IPS-NIHi11 (cell line): ENCODE results near the gene NPBWR2.
A peak's percentile ranks its signal among the peaks of the same experiment; 100 is the strongest.

ENCODE experiments used
- DNase-seq: peaks from one replicate; pipeline ENCODE4 v3.0.0; 2012; ENCODE audit warnings: mixed read lengths, low spot score

Gene NPBWR2

DNA sequence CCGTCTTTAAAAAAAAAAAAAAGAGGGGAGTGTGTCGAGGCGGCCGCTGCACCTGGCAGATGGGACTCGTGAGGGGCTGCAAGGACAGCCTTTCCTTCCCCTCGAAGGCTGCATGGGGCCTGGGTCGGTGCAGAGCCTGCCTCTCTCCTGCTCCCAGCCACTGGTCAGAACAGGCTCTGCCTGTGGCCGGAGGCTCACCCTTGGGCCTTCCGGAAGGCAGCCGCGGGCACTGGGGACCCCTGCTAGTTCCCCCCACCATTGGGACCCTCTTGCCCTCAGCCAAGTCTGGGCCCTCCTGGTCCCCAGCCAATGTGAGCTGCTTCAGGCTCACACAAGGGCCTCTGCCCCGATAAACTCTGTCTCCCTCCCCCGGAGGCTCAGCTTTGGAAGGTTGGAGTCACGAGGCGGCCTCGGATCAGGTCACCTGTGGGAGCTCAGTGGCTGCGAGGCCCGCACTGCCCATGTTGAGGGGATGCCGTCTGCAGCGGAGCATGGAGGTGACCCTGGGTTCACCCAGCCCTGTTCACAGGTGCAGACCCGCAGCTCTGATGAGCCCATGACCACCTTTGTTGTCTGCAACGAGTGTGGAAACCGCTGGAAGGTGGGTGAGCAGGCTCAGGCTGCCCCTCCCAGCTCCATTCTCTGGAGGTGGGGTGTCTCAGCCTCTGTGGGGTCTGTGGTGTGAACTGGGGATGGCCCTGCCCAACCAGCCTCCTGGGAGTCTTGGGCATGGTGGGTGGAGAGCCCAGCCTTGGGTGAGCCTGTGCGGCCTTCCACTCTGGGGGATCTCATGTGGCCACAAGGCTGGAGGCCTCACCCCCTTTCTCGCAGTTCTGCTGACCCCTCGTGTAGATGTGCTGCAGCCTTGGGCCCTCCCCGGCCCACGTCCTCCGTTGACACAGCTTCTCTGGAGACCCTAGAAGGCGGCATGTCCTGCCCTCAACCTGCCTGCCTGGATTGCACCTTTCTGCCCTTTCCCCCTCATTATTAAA is 35.7 kb downstream of the NPBWR2 start:
- DNase-seq = no peak

DNA sequence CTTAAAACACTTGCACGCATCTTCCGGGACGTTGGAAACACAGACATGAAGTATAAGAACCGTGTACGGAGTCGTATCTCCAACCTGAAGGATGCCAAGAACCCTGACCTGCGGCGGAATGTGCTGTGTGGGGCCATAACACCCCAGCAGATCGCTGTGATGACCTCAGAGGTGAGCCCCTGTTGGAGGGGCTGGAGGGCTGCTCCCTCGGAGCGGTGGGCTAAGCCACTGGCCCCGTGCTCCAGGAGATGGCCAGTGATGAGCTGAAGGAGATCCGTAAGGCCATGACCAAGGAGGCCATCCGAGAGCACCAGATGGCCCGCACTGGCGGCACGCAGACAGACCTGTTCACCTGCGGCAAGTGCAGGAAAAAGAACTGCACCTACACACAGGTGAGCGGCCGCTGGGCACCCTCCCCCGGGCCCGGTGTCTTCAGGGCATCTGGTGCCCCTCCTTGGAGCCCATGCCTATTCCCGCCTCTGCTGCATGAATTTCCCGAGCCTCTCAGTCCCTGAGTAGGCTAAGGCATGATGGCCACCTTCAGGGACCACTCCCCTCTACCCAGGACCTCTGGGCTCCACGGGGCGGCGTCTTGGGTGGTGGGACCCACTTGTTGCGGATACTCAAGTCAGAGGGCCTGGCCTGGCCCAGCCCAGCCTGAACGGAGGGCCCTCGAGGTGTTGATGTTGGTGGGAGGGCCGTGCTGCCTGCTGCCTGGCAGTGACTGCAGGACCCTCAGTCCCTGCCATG is 36.9 kb downstream of the NPBWR2 start:
- no peak for DNase-seq

DNA sequence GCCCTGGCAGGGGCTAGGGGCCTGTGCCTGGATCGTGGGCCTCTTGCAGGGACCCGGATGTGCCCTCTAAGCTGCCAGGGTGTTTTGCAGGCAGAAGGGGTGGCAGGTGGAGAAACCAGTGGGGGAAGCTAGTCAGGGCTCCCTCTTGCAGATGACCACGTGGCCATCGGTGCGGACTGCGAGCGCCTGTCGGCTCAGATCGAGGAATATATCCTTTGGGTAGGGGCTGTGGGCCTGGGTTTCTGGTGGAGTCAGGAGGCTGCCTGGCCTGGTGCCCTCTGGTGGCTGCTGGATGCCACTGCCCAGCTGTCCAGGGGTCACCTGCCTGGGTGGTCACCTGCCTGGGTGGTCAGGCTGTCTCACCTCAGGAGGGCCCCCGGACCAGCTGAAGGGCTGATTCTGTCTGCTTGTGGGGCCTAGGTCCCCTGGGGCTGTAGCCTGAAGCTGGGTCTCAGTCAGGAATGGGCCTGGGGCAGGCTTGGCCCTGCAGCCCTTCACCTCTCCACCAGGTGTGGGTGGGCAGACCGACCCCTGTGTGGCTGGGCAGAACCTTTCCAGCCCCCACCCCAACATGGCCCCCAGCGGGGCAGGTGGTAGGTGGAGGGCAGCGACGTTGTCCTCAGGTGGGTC is 37.6 kb downstream of the NPBWR2 start:
- DNase-seq = peak; percentile 93

DNA sequence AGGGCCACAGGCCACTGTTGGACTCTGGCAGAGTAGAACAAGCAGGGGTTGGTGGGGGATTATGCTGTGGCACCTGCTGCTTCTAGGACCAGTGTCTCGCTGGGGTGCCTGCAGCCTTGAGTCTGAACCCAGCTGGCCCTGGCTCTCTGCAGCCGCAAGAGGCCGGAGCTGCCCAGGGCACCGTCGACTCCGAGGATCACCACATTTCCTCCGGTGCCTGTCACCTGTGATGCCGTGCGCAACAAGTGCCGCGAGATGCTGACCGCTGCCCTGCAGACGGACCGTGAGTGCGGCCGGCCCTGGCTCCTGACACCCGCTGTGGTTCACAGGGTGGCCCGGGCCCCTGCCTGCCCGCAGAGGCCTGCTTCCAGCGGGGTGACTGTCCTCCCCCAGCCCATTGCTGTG is 38.2 kb downstream of the NPBWR2 start:
- DNase-seq = no peak

DNA sequence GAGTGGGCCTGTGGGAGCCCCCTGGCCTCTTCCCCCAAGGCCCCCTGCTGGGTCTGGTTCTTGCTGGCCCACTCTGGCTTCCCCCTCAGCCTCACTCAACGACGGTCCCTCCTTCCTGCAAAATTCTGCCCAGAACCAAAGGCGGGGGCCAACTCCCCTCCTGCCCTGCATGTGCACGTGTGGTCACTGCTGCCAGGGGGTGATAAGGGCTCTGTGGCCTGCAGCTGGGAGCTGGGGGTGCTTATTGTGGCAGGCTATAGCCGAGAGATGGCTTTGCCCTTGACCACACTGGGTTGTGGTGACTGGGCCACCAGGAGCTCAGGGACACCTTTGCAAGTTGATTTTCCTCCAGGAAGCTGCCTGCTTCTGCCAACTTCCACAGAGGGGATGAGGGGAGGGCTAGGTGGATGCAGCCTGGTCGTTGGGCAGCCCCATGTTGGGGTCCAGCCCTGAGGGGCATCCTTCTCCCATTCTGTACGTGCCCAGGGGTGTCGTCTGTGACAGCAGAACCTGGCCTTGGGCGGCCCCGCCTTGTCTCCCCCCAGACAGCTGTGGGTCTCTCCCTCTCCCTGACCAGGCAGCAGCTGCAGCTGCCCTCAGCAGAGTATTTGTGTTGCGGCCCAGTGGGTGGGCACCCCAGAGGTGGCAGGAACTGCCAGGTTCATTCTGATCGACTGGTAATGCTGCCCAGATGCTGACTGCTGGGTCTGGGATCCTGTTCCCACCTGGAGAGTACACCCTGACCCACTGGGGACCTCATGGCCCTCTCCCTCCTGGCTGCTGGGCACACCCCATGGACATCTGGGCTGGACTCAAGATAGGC is 38.8 kb downstream of the NPBWR2 start:
- DNase-seq = no peak

DNA sequence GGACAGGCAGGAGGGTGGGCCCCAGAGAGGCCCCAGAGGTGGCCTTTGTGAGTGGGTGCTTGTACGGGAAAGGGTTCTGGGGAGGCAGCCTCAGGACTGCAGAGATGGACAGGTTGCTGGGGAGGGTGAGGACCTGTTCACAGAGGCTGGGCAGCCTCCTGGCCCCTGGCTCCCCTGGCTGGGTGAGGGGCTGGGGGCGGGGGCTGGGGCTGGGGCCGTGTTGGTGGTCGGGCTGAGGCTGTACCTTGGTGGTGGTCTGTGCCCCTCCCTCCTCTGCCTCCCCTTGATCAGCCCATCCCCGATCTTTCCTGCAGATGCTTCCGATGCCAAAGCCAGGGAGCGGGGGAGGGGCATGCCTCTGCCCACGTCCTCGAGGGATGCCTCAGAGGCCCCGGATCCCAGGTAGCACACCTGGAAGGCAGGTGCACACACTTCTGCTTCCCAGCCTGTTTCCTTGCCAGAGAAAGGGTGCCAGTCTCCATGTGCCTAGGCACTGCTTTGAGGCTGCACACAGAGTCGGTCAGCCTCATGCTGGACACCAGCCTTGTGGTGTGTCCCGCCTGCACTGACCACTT is 39.5 kb downstream of the NPBWR2 start:
- DNase-seq = no peak

DNA sequence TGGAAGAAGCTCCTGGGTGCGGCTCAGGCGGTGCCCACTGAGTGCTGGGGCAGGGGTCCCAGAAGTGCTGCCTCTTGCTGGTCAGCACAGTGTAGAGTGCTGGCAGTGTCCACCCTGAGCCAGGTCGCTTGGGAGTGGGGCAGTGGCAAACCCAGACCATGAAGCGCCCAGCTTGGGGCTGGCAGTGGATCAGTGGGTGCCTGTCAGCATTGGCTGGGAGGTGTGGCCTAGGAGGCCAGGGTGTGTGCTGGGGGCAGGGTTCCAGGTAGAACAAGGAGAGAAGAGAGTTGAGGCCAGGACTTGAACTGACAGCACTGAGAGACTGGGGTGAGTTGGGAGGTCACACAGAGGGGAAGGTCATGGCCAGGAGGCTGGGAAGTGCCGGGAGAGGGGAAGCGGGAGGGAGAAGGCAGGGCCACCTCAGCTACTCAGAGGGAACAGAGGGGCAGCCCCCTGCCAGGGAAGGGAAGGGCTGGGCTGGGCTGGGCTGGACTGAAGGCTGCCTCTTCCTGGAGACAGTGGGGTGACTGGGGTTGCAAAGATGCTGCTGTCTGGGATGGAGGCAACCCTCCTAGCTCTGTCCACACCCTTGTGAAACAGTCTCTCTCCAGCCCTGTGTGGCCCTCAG is 40.2 kb downstream of the NPBWR2 start:
- DNase-seq = no peak

DNA sequence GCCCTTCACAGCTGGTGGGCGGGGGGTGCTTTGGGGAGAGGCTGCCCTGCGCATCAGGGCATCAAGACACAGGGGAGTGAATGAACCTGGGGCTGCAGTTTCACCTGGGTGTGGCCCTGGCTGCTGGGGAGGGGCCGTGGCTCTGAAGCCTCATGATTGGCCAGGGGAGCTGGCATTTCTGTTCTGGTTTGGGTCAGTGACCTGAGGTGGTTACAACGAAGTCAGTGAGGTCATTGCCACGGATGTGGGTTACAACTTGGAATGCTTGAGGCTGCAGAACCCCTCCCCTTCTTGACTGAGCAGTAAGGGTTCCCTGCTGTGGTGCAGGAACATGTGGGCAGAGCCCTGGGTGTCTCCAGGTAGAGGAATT is 41.4 kb downstream of the NPBWR2 start:
- DNase-seq = peak; percentile 69

DNA sequence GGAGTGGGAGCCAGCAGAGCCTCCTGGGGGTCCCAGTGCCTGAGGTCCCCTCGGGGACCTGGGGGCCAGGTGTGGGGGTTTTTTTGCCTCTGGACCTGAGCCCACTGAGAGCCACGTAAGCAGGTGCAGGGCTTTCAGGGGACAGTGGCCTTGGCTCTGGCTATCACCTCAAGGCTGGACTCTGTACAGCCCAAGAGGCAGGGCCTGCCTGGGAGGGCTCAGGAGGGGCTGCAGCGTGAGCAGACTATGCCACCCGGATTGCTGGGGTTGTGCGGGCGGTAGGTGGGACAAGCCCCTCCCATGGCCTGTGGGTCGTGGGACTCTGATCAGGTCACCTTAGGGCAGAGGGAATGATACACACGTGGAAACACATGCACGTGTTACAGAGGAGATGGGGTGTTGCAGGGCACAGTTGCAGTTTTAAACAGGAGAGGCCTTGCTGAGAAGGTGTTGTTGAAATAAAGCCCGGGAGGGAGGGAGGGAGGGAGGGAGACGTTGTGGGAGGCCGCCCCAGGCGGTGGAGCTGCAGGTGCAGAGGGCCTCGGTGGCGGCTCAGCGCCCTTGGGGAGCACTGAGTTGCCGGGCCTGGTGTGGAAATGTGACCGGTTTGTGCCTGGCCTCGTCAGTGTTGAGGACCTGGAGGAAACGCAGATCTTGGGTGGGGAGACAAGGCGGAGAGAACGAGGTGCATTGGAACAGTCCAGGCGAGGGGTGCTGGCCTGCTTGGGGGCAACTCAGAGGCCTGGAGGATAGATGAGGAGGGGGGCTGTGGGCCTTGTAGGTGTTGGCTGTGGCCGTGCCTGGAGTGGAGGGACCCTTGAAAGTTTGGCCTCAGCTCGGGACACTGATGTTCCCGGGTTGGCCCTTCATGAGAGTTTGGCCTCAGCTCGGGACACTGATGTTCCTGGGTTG is 42.0 kb downstream of the NPBWR2 start:
- no peak for DNase-seq

DNA sequence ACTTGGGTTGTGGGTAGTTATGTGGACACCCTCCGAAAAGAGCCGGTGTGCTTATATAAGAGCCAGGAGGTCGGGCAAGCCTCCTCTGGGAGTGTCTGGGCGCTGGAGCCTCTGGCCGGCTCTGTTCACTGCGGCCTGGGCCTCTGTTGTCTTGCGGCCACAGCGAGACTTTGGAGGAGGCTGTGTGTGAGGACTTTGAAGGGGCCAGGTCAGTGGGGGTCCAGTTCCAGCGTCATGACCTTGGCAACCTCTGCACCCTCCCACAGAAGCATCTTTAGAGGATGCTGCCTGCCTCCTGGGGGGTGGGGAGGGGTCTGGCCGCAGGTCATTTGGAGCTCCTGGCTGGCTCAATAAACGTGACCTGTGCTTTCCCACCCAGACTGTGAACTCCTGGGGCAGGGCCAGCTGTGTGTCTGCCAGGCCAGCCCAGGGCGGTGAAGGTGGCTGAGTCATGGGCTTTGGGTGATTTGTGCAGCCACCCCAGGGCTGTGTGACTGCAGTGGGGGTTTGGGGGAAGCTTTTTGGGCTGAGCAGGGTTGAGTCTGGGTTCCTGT is 43.1 kb downstream of the NPBWR2 start:
- no peak for DNase-seq

DNA sequence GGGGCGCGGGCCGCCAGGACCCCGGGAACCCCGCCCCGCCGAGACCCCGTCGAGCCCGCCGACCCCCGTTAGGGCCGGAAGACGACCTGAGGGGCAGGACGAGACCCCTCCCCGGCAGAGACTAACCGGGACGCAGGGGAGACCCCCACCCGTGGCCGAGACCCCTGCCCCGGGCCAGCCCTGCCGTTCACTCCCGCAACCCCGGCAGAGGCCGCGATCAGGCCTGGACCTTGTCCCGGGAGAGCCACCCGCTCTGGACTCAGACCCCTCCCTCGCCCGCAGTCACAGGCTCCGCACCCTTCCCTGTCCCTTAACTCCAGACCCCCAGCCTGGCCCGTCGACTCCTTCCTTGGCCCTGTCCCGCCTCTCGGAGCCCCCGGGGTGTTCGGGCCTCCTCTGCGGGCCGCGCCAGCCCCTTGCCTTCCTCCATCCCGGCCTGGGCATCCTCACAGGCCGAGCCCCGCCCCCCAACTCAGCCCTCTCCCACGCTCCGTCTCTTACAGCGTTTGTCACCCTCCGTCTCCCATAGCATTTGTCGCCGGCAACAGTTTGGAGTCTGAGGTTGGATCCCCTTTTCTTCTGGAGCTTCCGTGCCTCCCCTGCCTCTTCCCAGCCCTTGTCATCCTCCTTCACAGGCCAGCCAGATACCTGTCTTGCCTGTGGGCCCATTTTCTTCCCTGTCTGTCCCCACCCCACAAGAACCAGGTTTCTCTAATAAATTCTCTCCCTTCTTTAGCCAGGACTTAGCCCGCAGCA is 43.8 kb downstream of the NPBWR2 start:
- DNase-seq = no peak

DNA sequence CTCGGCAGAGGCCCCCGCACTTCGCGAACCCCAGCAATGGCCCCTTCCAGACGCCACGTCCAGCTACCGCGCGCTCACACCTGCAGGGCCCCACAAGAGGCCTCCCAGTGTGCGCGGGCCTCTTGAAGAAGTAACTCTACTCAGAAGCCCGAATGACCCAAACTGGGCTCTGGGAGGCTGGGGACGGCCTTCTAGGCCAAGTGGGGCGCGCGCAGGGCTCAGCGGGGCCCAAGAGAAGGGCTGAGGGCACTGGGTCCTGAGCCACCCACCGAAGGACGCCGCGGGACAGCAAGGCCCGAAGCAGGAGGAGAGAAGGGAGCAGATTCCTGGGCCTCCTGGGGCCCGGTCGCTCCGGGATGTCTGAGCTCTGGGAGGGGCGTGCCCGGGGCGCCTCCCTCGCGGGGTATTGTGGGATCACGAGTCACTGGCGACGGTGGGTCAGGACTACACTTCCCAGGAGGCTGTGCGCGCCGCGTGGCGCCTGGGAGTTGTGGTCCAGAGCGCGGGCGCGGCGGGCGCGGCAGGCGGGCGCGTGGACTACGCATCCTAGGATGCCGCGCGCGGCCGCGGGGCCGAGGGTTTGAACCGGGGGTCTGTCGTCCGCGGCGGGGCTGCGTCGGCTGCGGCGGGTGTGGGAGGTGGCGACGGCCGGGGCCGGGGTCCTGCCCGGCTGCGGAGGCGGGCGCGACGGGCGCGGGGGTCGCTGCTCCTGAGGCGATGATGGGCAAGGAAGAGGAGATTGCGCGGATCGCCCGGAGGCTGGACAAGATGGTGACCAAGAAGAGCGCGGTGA is 44.6 kb downstream of the NPBWR2 start, which contains the start of gene TCEA2:
TSS of gene TCEA2 (plus strand) at position 603 of the 793 bp plus-strand sequence. CDS start at position 718, 115 bp downstream.
- DNase-seq = peak; percentile 97

DNA sequence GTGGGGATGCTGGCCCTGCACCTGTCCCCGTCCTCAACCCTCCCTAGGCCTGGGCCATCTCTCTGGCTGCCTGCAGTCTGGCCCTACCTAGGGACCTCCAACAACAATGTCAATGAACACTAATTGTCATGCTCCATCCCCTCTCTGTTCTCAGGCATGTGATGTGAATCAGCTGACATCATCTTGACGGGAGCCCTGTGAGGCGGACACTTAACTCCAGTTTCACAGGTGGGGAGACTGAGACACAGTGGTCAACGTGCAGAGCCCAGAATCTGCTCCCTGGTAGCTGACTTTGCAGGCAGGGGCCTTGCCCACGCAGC is 45.1 kb downstream of the NPBWR2 start:
- DNase-seq = no peak

DNA sequence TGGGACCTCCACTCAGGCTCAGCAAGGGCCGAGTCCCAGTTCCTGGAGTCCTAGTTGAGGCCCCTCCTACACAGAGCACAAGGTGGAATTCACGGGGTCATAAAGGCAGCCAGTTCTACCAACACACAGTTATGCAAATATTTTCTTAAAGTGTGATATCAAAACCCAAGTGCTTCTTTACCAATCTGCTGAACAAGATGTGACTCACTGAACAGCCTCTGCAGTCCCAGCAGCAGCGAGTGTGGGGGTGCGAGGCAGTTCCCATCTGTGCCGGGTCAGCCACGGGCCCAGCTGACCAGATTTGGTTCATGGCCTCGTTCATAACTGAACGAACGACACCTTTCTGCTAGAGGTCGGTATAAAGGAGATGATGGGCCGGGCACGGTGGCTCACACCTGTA is 48.8 kb downstream of the NPBWR2 start:
- no peak for DNase-seq

DNA sequence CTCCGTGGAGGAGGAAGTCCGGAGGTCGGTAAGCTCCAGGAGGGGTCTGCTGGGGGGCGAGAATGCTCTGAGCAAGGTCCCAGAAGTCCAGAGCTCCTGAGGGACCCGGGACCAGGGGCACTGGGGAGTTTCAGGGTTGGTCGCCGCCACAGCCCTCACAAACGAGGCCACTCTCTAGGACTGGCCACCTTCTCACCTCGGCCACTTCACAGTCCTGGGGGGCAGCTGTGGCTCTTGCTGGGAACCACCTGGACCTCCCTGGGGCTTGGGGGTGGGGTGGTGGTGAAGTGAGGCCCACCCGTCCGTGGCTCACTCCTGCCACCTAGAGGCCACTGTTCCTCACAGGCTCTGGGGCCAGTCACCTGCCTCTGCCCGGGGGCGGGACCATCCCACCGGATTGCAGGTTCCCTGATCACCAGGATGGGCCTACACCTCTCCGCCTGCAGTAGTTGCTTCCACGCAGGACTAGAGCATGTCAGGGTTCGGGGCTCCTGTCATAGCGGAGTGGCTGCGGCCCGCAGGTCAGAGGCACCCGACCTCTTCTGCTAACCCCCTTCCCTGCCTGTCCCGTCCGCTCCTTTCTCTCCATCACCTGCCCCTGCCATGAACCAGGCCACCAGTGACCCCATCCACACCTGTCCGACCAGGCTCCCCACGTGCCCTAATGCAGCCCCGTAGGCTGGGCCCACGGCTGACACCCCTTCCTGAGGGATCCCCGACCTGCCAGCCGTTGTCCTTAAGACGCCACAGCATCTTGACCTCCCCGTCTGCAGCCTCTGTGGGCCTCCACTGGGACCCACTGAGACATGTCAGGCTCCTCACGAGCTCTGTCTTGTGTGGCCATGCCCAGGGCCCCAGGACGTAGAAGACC is 49.5 kb downstream of the NPBWR2 start:
- peak; percentile 92 for DNase-seq

DNA sequence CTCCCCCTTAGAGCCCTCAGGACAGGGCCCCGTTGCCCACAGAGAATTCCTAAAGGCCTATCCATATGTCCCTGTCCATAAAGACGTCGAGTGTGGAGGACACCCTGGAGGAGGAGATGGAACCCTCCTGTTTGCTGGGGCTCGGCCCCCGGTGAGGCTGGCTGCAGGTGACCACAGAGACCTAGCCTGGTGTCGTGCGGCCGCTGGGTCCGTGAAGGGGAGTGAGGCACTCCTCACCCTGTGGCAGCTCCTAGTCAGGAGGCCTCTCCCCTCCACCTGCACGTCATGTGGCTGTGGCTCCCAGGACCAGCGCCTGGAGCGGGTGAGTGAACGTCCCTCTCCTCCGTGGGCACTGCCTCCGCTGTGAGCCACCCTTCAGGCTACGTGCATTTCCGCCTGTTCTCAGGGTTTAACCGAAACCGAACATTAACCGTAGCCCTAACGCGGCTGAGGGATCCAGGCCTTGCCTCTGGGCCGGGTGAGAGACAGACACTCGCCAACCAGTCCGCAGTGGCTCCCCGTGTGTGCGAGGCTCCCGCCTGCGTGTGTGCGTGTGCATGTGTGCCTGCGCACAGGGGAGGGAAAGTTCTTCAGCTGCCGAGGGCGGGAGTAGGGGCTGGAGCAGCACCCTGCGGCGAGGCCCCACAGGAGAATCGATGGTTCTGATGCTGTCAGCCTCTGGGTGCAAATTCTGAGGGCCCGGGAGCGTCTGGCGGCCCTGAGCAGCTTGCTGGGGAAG is 50.3 kb downstream of the NPBWR2 start:
- no peak for DNase-seq

DNA sequence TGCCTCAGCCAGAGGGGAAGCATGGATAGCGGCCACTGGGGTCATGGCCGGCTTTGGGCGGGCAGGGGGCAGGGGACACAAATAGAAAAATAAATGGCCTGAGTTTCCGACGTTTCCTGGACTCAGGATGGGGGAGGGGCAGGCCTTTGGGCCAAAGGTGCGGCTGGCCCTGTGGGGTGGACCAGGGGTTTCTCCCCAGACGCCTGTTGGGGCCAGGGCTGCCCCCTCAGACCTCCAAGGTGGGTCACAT is 50.8 kb downstream of the NPBWR2 start:
- DNase-seq = no peak
